HepG2 (cell line): ENCODE measurements around the gene PYCARD. TPM values are rescaled to one million over a fixed set of nuclear protein-coding genes. Genes with fewer than 3 reads are reported as not detected.
A peak's percentile ranks its signal among the peaks of the same experiment; 100 is the strongest.

ENCODE experiments used
- ATAC-seq: fragments of 200-7000 bp; cut with Tn5 transposase; 3 replicates; pipeline ENCODE4 v1.9.1; 2020; ENCODE audit warnings: mild to moderate bottlenecking, moderate library complexity
- BruUV-seq: library from RNA; stranded (reverse); fragments of 400-500 nt; replicated peaks from 2 replicates; lab custom pipeline; 2021; lab: Mats Ljungman, UMichigan
- CTCF ChIA-PET: fragments of 300-600 bp; formaldehyde crosslinking; extraction: SDS; loops from one replicate; lab custom pipeline; 2021; ENCODE audit warnings: low total read pairs, inconsistent platforms, low intra/inter-chr PET ratio; lab: Yijun Ruan, JAX
- POLR2A ChIA-PET: fragments of 350-600 bp; sonication (Branson Sonifier 250); formaldehyde crosslinking; loops from one replicate; lab custom pipeline; 2020; ENCODE audit warnings: antibody characterized with exemption, inconsistent platforms; lab: Yijun Ruan, JAX
- DNase-seq: peaks from one replicate; pipeline ENCODE4 v3.0.0-alpha.2; 2015; ENCODE audit warnings: low spot score
- FAIRE-seq: peaks from 3 replicates; lab custom pipeline; 2011; peaks lifted over from hg19 to GRCh38; lab: Jason Lieb, UNC
- H2AFZ ChIP-seq: one replicate; pipeline ENCODE4 v1.6.1; 2011; ENCODE audit warnings: low read length, inconsistent platforms
- H3K27ac ChIP-seq: fragments of 300-600 bp; 3 replicates; pipeline ENCODE4 v1.8.0; 2011; ENCODE audit warnings: mixed run types, mild to moderate bottlenecking, mixed read lengths, low read length, inconsistent platforms; ENCODE audit not compliant: insufficient read depth; ENCODE audit errors: extremely low read length
- H3K27me3 ChIP-seq, 2 experiments: fragments of 200-600 bp in 1 of 2; 2 replicates in 1 of 2; 3 replicates in 1 of 2; pipeline versions ENCODE4 v1.6.0 to v1.8.0; 2011; ENCODE audit warnings: low read length in 2 of 2, mild to moderate bottlenecking in 2 of 2, moderate library complexity in 2 of 2, inconsistent platforms in 1 of 2; ENCODE audit not compliant: insufficient read depth in 2 of 2, control insufficient read depth in 1 of 2
- H3K36me3 ChIP-seq, 2 experiments: fragments of 200-600 bp in 1 of 2; replicated peaks in 1 of 2; 2 replicates in 1 of 2; 3 replicates in 1 of 2; pipeline versions ENCODE4 v1.5.1 to v1.8.0; 2011; ENCODE audit warnings: low read length in 2 of 2, inconsistent platforms in 1 of 2; ENCODE audit not compliant: insufficient read depth in 2 of 2, control insufficient read depth in 1 of 2
- H3K4me1 ChIP-seq: 2 replicates; pipeline ENCODE4 v1.5.1; 2012; ENCODE audit warnings: low read length, inconsistent platforms; ENCODE audit not compliant: insufficient read depth
- H3K4me2 ChIP-seq: 2 replicates; pipeline ENCODE4 v1.6.0; 2011; ENCODE audit warnings: low read depth, low read length, inconsistent platforms
- H3K4me3 ChIP-seq, 3 experiments: fragments of 200-600 bp in 1 of 3; sonication (generic), shearing (Covaris generic) in 1 of 3; replicated peaks in 1 of 3; 2 replicates each; pipeline ENCODE4 v1.5.1; 2011 to 2016; ENCODE audit warnings: low read length in 3 of 3, inconsistent platforms in 2 of 3, low read depth in 2 of 3, mild to moderate bottlenecking in 2 of 3, control low read depth in 1 of 3, mixed read lengths in 1 of 3; ENCODE audit not compliant: insufficient read depth in 1 of 3
- H3K79me2 ChIP-seq: one replicate; pipeline ENCODE4 v1.6.1; 2011; ENCODE audit warnings: low read length, inconsistent platforms; ENCODE audit not compliant: insufficient read depth
- H3K9ac ChIP-seq: 2 replicates; pipeline ENCODE4 v1.6.0; 2011; ENCODE audit warnings: mild to moderate bottlenecking, low read depth, low read length, inconsistent platforms; ENCODE audit not compliant: insufficient read depth
- H3K9me3 ChIP-seq: 2 replicates; pipeline ENCODE4 v1.5.1; 2012; ENCODE audit warnings: mild to moderate bottlenecking, low read length
- H4K20me1 ChIP-seq: 2 replicates; pipeline ENCODE4 v1.6.0; 2011; ENCODE audit warnings: inconsistent platforms, mild to moderate bottlenecking, low read length, moderate library complexity; ENCODE audit not compliant: insufficient read depth
- ADNP ChIP-seq: sonication (generic); formaldehyde crosslinking; IDR thresholded peaks from 2 replicates; pipeline ENCODE4 v1.4.0; 2020; ENCODE audit warnings: missing genetic modification reagents
- ARNT2 ChIP-seq: sonication (generic); formaldehyde crosslinking; IDR thresholded peaks from 2 replicates; pipeline ENCODE4 v1.8.0; 2022; ENCODE audit warnings: mild to moderate bottlenecking, low read depth, missing genetic modification reagents, moderate library complexity
- CEBPB ChIP-seq: IDR thresholded peaks from 2 replicates; pipeline ENCODE4 v1.6.1; 2011; ENCODE audit warnings: low read depth, low read length, improper control_type of control experiment, borderline replicate concordance
- CEBPG ChIP-seq: IDR thresholded peaks from 2 replicates; pipeline ENCODE4 v1.6.1; 2016
- FOSL2 ChIP-seq: sonication (generic); formaldehyde crosslinking; IDR thresholded peaks from 2 replicates; pipeline ENCODE4 v1.4.0; 2020; ENCODE audit warnings: missing genetic modification reagents
- GABPB1 ChIP-seq: IDR thresholded peaks from 2 replicates; pipeline ENCODE4 v1.6.1; 2016; ENCODE audit warnings: mild to moderate bottlenecking, missing genetic modification reagents, moderate library complexity, missing compliant biosample characterization
- KMT2A ChIP-seq: sonication (generic); formaldehyde crosslinking; IDR thresholded peaks from 2 replicates; pipeline ENCODE4 v1.4.0; 2020; ENCODE audit warnings: missing genetic modification reagents
- MED1 ChIP-seq: sonication (generic); formaldehyde crosslinking; IDR thresholded peaks from 2 replicates; pipeline ENCODE4 v1.4.0; 2020; ENCODE audit warnings: missing genetic modification reagents
- MED8 ChIP-seq: sonication (generic); formaldehyde crosslinking; IDR thresholded peaks from 2 replicates; pipeline ENCODE4 v1.8.1; 2023; ENCODE audit warnings: mild to moderate bottlenecking, missing genetic modification reagents; ENCODE audit not compliant: insufficient replicate concordance
- NKX3-1 ChIP-seq: sonication (generic); formaldehyde crosslinking; IDR thresholded peaks from 2 replicates; pipeline ENCODE4 v1.5.0; 2020; ENCODE audit warnings: missing genetic modification reagents
- POLR2G ChIP-seq: fragments of 200-400 bp; formaldehyde crosslinking; IDR thresholded peaks from 2 replicates; pipeline ENCODE4 v1.6.1; 2018; ENCODE audit warnings: mild to moderate bottlenecking, low read depth, low read length, moderate library complexity
- RBM22 ChIP-seq: fragments of 200-400 bp; formaldehyde crosslinking; optimal IDR thresholded peaks from 2 replicates; pipeline ENCODE3; 2017; ENCODE audit warnings: mild to moderate bottlenecking, low read length, moderate library complexity
- YY1 ChIP-seq: IDR thresholded peaks from 2 replicates; pipeline ENCODE4 v1.6.1; 2011; ENCODE audit warnings: low read length, low read depth, moderate library complexity, mild to moderate bottlenecking; ENCODE audit not compliant: insufficient read depth, insufficient replicate concordance
- ZBTB8A ChIP-seq: sonication (generic); formaldehyde crosslinking; IDR thresholded peaks from 2 replicates; pipeline ENCODE4 v1.4.0; 2020; ENCODE audit warnings: mild to moderate bottlenecking, low read depth, missing genetic modification reagents, borderline replicate concordance
- ZNF550 ChIP-seq: sonication (generic); formaldehyde crosslinking; IDR thresholded peaks from 2 replicates; pipeline ENCODE4 v1.4.0; 2020; ENCODE audit warnings: mild to moderate bottlenecking, missing genetic modification reagents, borderline replicate concordance
- ZNF567 ChIP-seq: sonication (generic); formaldehyde crosslinking; IDR thresholded peaks from 2 replicates; pipeline ENCODE4 v1.8.1; 2023; ENCODE audit warnings: mild to moderate bottlenecking, missing genetic modification reagents, borderline replicate concordance
- ZNF770 ChIP-seq: sonication (generic); formaldehyde crosslinking; IDR thresholded peaks from 2 replicates; pipeline ENCODE4 v1.5.0; 2020; ENCODE audit warnings: mild to moderate bottlenecking, missing genetic modification reagents
- WGBS: methylation state at CpG from one replicate; pipeline ENCODE4 v1.1.6; 2017; ENCODE audit warnings: low lambda C conversion rate; 5-methylcytosine and 5-hydroxymethylcytosine counted together
- in situ Hi-C: cut with HindIII; loops from 2 replicates; pipeline ENCODE4 v1.10.0; 2017; ENCODE audit warnings: low pct_unique_long_range_greater_than_20kb; ENCODE audit not compliant: extremely low pct_ligation_motif_present
- intact Hi-C: fragments of 100-400 bp; cut with micrococcal nuclease; formaldehyde crosslinking; loops from one replicate; pipeline ENCODE4 v1.10.0; 2022; ENCODE audit not compliant: unreplicated experiment
- polyA plus RNA-seq, 8 experiments: library from polyadenylated mRNA; depleted of rRNA in 3 of 8; stranded (reverse) in 7 of 8; unstranded in 1 of 8; fragments of >200 nt; fragmentation: Illumina TruSeq in 4 of 8; extraction: Trizol in 4 of 8; gene quantifications; 2 replicates each; pipeline versions ENCODE4 v1.2.1 to v1.2.3, GENCODE V29; 2011 to 2016; ENCODE audit warnings: low read depth in 4 of 8, missing spikeins in 1 of 8, mixed read lengths in 1 of 8; ENCODE audit not compliant: insufficient read depth in 1 of 8
- total RNA-seq, 5 experiments: library from RNA; depleted of rRNA; stranded (reverse); fragments of >200 nt; fragmentation: Illumina TruSeq; extraction: Trizol; gene quantifications; 2 replicates each; pipeline ENCODE4 v1.2.3, GENCODE V29; 2016; ENCODE audit warnings: low read depth in 1 of 5
- TF ChIP-seq, protein P1 (sequence below): sonication (generic); formaldehyde crosslinking; IDR thresholded peaks from 2 replicates; pipeline ENCODE4 v1.4.0; 2020; ENCODE audit warnings: missing genetic modification reagents, mild to moderate bottlenecking, borderline replicate concordance

The PYCARD gene
- total and polyA plus RNA-seq, 2 of the 13 experiments (the other 11 are each of a cell fraction or from before 2014, with no cell fraction given): 4.8 to 9.2 TPM

DNA sequence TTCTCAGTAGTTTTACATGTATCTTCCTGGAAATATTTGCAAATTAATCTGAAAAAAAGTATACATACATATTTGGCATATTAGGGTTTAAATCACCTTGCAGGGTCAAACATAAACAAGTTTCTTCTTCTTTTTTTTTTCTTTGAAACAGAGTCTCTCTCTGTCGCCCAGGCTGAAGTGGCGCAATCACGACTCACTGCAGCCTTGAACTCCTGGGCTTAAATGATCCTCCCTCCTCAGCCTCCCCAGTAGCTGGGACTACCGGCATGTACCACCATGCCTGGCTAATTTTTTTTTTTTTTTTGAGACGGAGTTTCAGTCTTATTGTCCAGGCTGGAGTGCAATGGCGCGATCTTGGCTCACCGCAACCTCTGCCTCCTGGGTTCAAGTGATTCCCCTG is 35.2 kb downstream of the PYCARD start:
- no peak for DNase-seq
- CTCF ChIA-PET: no interaction called here
- Histone ChIP-seq H4K20me1 (no peaks in the 10 kb centered on the region), H3K9me3 (no peaks in the 10 kb centered on the region), H2AFZ (no peak overlapping the region), H3K9ac (no peak overlapping the region), H3K27ac (no peak overlapping the region), H3K4me2 (no peak overlapping the region), H3K27me3 (peaks cover 0 to 7% of the 10 kb centered on the region in 2 experiments; a peak in 1 of 5 replicates), H3K4me1 (peaks cover 36% of the 10 kb centered on the region), H3K79me2 (no peaks in the 10 kb centered on the region), H3K36me3 (no peaks in the 10 kb centered on the region), H3K4me3 (no peak overlapping the region)
- intact Hi-C loops: no loop called here
- BruUV-seq: no TSS peak
- in situ Hi-C loops: no loop called here
- 48% methylated on average over 8 of the region's 8 CpGs for WGBS
- POLR2A ChIA-PET: interaction anchor here (1.7 to 1.9 kb wide), 2 partner anchors 13 to 50 kb away, joined by 3 to 10 read pairs; partner anchors contain the start of genes FUS and KAT8
- no peak for FAIRE-seq
- peak; percentile 97 for TF ChIP-seq ZNF770 (CRISPR knock-in tag)
- TF ChIP-seq KMT2A: no peak
- TF ChIP-seq NKX3-1: no peak
- TF ChIP-seq, protein P1, sequence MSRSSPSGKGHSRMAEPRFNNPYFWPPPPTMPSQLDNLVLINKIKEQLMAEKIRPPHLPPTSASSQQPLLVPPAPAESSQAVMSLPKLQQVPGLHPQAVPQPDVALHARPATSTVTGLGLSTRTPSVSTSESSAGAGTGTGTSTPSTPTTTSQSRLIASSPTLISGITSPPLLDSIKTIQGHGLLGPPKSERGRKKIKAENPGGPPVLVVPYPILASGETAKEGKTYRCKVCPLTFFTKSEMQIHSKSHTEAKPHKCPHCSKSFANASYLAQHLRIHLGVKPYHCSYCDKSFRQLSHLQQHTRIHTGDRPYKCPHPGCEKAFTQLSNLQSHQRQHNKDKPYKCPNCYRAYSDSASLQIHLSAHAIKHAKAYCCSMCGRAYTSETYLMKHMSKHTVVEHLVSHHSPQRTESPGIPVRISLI (CRISPR knock-in tag): peak; percentile 60; the same call in 1 of the 2 replicates
- no peak for TF ChIP-seq ZNF567 (CRISPR knock-in tag)
- TF ChIP-seq RBM22: no peak
- no peak for TF ChIP-seq YY1
- no peak for TF ChIP-seq MED1 (CRISPR knock-in tag)
- TF ChIP-seq CEBPG (CRISPR knock-in tag): peak; percentile 51
- no peak for TF ChIP-seq GABPB1 (CRISPR knock-in tag)
- no peak for TF ChIP-seq POLR2G
- no peak for TF ChIP-seq MED8 (CRISPR knock-in tag)
- no peak for TF ChIP-seq ZNF550 (CRISPR knock-in tag)
- peak; percentile 56; the same call in 1 of the 2 replicates for TF ChIP-seq CEBPB
- no peak for TF ChIP-seq ARNT2 (CRISPR knock-in tag)
- no peak for TF ChIP-seq ZBTB8A (CRISPR knock-in tag)
- 0 out of 2 replicates have a peak, but pooled peaks have one; percentile 15 for TF ChIP-seq ADNP (CRISPR knock-in tag)
- 0 out of 2 replicates have a peak, but pooled peaks have one; percentile 25 for TF ChIP-seq FOSL2 (CRISPR knock-in tag)
- no peak for ATAC-seq
